H9 (cell line): ENCODE data around the gene APOL1. TPM values are rescaled to one million over a fixed set of nuclear protein-coding genes. Genes with fewer than 3 reads are reported as not detected.

Source experiments
- DNase-seq: peaks from one replicate; pipeline ENCODE4 v3.0.0-alpha.2; 2017
- H2AFZ ChIP-seq: one replicate; pipeline ENCODE4 v1.6.1; 2013; ENCODE audit warnings: mild to moderate bottlenecking, low read length, control low read depth, moderate library complexity
- H2AK5ac ChIP-seq: 2 replicates; pipeline ENCODE4 v1.6.1; 2013; ENCODE audit warnings: low read length, control low read depth, mixed read lengths; ENCODE audit not compliant: insufficient read length
- H2BK120ac ChIP-seq: one replicate; pipeline ENCODE4 v1.6.1; 2013; ENCODE audit warnings: low read depth, mild to moderate bottlenecking, low read length, control low read depth, inconsistent platforms; ENCODE audit not compliant: poor library complexity, severe bottlenecking
- H2BK12ac ChIP-seq: 2 replicates; pipeline ENCODE4 v1.6.1; 2013; ENCODE audit warnings: low read length, control low read depth, mixed read lengths, low read depth; ENCODE audit not compliant: insufficient read length
- H2BK15ac ChIP-seq: 2 replicates; pipeline ENCODE4 v1.6.1; 2013; ENCODE audit warnings: low read depth, low read length, control low read depth
- H2BK20ac ChIP-seq: one replicate; pipeline ENCODE4 v1.6.1; 2013; ENCODE audit warnings: low read depth, mild to moderate bottlenecking, low read length, control low read depth, inconsistent platforms; ENCODE audit not compliant: poor library complexity, severe bottlenecking
- H2BK5ac ChIP-seq: 2 replicates; pipeline ENCODE4 v1.6.1; 2013; ENCODE audit warnings: low read length, control low read depth, mixed read lengths; ENCODE audit not compliant: insufficient read length
- H3K14ac ChIP-seq: 2 replicates; pipeline ENCODE4 v1.6.1; 2013; ENCODE audit warnings: low read length, control low read depth; ENCODE audit not compliant: insufficient read depth
- H3K18ac ChIP-seq: 2 replicates; pipeline ENCODE4 v1.6.1; 2013; ENCODE audit warnings: low read depth, mild to moderate bottlenecking, mixed read lengths, low read length, control low read depth; ENCODE audit not compliant: insufficient read length
- H3K23ac ChIP-seq: 2 replicates; pipeline ENCODE4 v1.6.1; 2013; ENCODE audit warnings: low read length, control low read depth, mixed read lengths, low read depth; ENCODE audit not compliant: insufficient read length
- H3K23me2 ChIP-seq: 2 replicates; pipeline ENCODE4 v1.6.1; 2013; ENCODE audit warnings: low read depth, mild to moderate bottlenecking, mixed read lengths, low read length, control low read depth; ENCODE audit not compliant: insufficient read length, poor library complexity, severe bottlenecking
- H3K27ac ChIP-seq: 2 replicates; pipeline ENCODE4 v1.5.1; 2013; ENCODE audit warnings: low read length, control low read depth, mixed read lengths, low read depth; ENCODE audit not compliant: insufficient read length
- H3K27me3 ChIP-seq: 2 replicates; pipeline ENCODE4 v1.6.1; 2013; ENCODE audit warnings: low read length, control low read depth, inconsistent platforms; ENCODE audit not compliant: insufficient read depth
- H3K4ac ChIP-seq: 2 replicates; pipeline ENCODE4 v1.6.1; 2013; ENCODE audit warnings: low read depth, mild to moderate bottlenecking, control low read depth, inconsistent platforms, low read length, moderate library complexity
- H3K4me1 ChIP-seq: 2 replicates; pipeline ENCODE4 v1.6.1; 2013; ENCODE audit warnings: low read length, control low read depth, inconsistent platforms; ENCODE audit not compliant: insufficient read depth
- H3K4me2 ChIP-seq: 2 replicates; pipeline ENCODE4 v1.6.1; 2013; ENCODE audit warnings: low read length, control low read depth, mixed read lengths; ENCODE audit not compliant: insufficient read length, insufficient read depth
- H3K56ac ChIP-seq: 2 replicates; pipeline ENCODE4 v1.6.1; 2013; ENCODE audit warnings: low read depth, mild to moderate bottlenecking, mixed read lengths, low read length, control low read depth; ENCODE audit not compliant: insufficient read length
- H3K79me1 ChIP-seq: 2 replicates; pipeline ENCODE4 v1.6.1; 2013; ENCODE audit warnings: low read depth, mild to moderate bottlenecking, moderate library complexity, low read length, control low read depth, inconsistent platforms; ENCODE audit not compliant: insufficient read depth, poor library complexity, severe bottlenecking
- H3K79me2 ChIP-seq: 2 replicates; pipeline ENCODE4 v1.6.1; 2013; ENCODE audit warnings: low read length, control low read depth, inconsistent platforms; ENCODE audit not compliant: insufficient read depth
- H3K9ac ChIP-seq: 2 replicates; pipeline ENCODE4 v1.6.1; 2013; ENCODE audit warnings: low read length, control low read depth, mixed read lengths; ENCODE audit not compliant: insufficient read length; ENCODE audit errors: extremely low read depth
- H3K9me3 ChIP-seq: one replicate; pipeline ENCODE4 v1.6.1; 2013; ENCODE audit warnings: low read depth, low read length, inconsistent platforms; ENCODE audit not compliant: control insufficient read depth
- H3T11ph ChIP-seq: one replicate; pipeline ENCODE4 v1.6.1; 2013; ENCODE audit warnings: mild to moderate bottlenecking, low read length, control low read depth, inconsistent platforms
- H4K20me1 ChIP-seq: one replicate; pipeline ENCODE4 v1.6.1; 2013; ENCODE audit not compliant: control insufficient read depth, insufficient read length, insufficient read depth
- H4K5ac ChIP-seq: 2 replicates; pipeline ENCODE4 v1.6.1; 2013; ENCODE audit warnings: low read depth, mild to moderate bottlenecking, mixed read lengths, low read length, control low read depth; ENCODE audit not compliant: insufficient read length
- H4K8ac ChIP-seq: replicated peaks from 2 replicates; pipeline ENCODE4 v1.6.1; 2013; ENCODE audit warnings: low read length, control low read depth, mixed read lengths, low read depth; ENCODE audit not compliant: insufficient read length
- H4K91ac ChIP-seq: 2 replicates; pipeline ENCODE4 v1.6.1; 2013; ENCODE audit warnings: low read depth, mild to moderate bottlenecking, moderate library complexity, mixed read lengths, low read length, control low read depth; ENCODE audit not compliant: insufficient read length
- H3K27ac Mint-ChIP-seq, 3 experiments: 2 replicates in 2 of 3; 3 replicates in 1 of 3; pipeline ENCODE4 v1.8.0; 2020 to 2021; ENCODE audit warnings: mixed read lengths in 3 of 3, mild to moderate bottlenecking in 1 of 3, moderate library complexity in 1 of 3
- H3K27me3 Mint-ChIP-seq: 2 replicates; pipeline ENCODE4 v1.8.0; 2021; ENCODE audit warnings: low read depth, mild to moderate bottlenecking, moderate library complexity, mixed read lengths
- H3K36me3 Mint-ChIP-seq, 3 experiments: 2 replicates in 2 of 3; 3 replicates in 1 of 3; pipeline ENCODE4 v1.8.0; 2020 to 2021; ENCODE audit warnings: low read depth in 3 of 3, mixed read lengths in 3 of 3; ENCODE audit not compliant: insufficient read depth in 1 of 3
- H3K4me1 Mint-ChIP-seq, 2 experiments: 2 replicates each; pipeline ENCODE4 v1.8.0; 2020; ENCODE audit warnings: mixed read lengths in 2 of 2
- H3K4me3 Mint-ChIP-seq, 2 experiments: 2 replicates in 1 of 2; 3 replicates in 1 of 2; pipeline ENCODE4 v1.8.0; 2020 to 2021; ENCODE audit warnings: mild to moderate bottlenecking in 2 of 2, mixed read lengths in 2 of 2, moderate library complexity in 1 of 2
- H3K9me3 Mint-ChIP-seq, 2 experiments: 2 replicates in 1 of 2; 3 replicates in 1 of 2; pipeline ENCODE4 v1.8.0; 2020; ENCODE audit warnings: mild to moderate bottlenecking in 2 of 2, mixed read lengths in 2 of 2, moderate library complexity in 1 of 2
- CTCF ChIP-seq: fragments of 200-600 bp; sonication (generic); conservative IDR thresholded peaks from 3 replicates; pipeline ENCODE4 v1.8.0; 2021; ENCODE audit warnings: antibody characterized with exemption, mild to moderate bottlenecking
- WGBS: extraction: QIAGEN DNeasy Blood & Tissue Kit; methylation state at CpG from one replicate; pipeline ENCODE4 v1.1.7; 2013; ENCODE audit warnings: missing lambda C conversion rate, low lambda C conversion rate, mixed read lengths; ENCODE audit not compliant: insufficient read length; ENCODE audit errors: extremely low coverage; 5-methylcytosine and 5-hydroxymethylcytosine counted together
- total RNA-seq: library from RNA; stranded (reverse); gene quantifications from 2 replicates; pipeline ENCODE4 v1.2.1, GENCODE V29; 2021

The APOL1 gene
- total RNA-seq, 1 experiment from 2014 or later, result not detected

DNA sequence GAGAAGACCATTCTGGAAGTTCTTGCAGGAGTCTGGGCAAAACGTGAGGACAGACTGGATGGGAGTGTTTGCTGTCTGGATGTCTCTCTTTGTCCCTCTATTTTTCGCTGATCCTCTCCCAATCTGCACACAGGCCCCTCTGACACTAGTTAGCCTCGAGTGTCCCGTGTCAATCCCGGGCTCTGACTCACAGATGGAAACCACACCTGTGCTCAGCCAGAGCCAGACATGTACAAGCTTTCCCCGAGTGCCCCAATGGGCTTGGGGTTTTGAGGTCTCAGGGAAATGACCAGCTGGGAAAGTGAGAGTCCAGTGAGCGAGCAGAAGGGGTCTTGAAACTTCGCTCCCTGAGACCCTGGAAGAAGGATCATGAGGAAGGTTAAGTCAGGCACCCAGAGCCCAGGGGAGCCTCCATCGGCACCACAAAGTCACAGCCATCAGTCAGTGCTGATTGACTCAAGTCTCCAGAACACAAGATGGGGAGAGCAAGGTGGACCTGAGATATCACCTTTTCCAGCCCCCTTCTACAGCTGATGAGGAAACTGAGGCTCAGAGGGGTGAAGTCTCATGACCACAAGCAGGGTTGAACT lies 27.5 kb upstream of the APOL1 start:
- H3K27me3 ChIP-seq, result no peaks in the 10 kb centered on the region
- H3K56ac ChIP-seq, result no peak overlapping the region
- H3K23ac ChIP-seq, result no peak overlapping the region
- H4K5ac ChIP-seq, result no peak overlapping the region
- DNase-seq, result no peak
- no peak overlapping the region for H2BK20ac ChIP-seq
- no peaks in the 10 kb centered on the region for H3K4me1 ChIP-seq
- no peak overlapping the region for H4K8ac ChIP-seq
- no peak overlapping the region for H2AFZ ChIP-seq
- Mint-ChIP-seq H3K4me3 (no peak overlapping the region), H3K9me3 (no peaks in the 10 kb centered on the region; a peak in 1 of 5 replicates), H3K27me3 (peaks cover 2% of the 10 kb centered on the region; the same call in 1 of the 2 replicates), H3K27ac (no peak overlapping the region), H3K4me1 (peaks cover 17 to 25% of the 10 kb centered on the region in 2 experiments), H3K36me3 (peaks cover 7 to 35% (median 31%) of the 10 kb centered on the region in 3 experiments)
- no peak overlapping the region for H3K4me2 ChIP-seq
- no peak overlapping the region for H2BK15ac ChIP-seq
- no peak overlapping the region for H3T11ph ChIP-seq
- WGBS, result no CpG with 5 or more reads among the region's 9 CpGs
- H3K79me2 ChIP-seq, result no peaks in the 10 kb centered on the region
- no peak overlapping the region for H4K91ac ChIP-seq
- no peaks in the 10 kb centered on the region for H4K20me1 ChIP-seq
- no peak for TF ChIP-seq CTCF
- no peak overlapping the region for H2AK5ac ChIP-seq
- H2BK120ac ChIP-seq, result no peak overlapping the region
- H3K14ac ChIP-seq, result no peak overlapping the region
- H2BK12ac ChIP-seq, result no peak overlapping the region
- H3K23me2 ChIP-seq, result no peaks in the 10 kb centered on the region
- no peak overlapping the region for H2BK5ac ChIP-seq
- H3K4ac ChIP-seq, result no peak overlapping the region
- H3K79me1 ChIP-seq, result no peaks in the 10 kb centered on the region
- no peak overlapping the region for H3K18ac ChIP-seq
- no peaks in the 10 kb centered on the region for H3K9me3 ChIP-seq
- H3K9ac ChIP-seq, result no peak overlapping the region
- H3K27ac ChIP-seq, result no peak overlapping the region
